Type B pancreatic cell (in vitro differentiated cells): ENCODE results near the gene DDHD1. TPM values are rescaled to one million over a fixed set of nuclear protein-coding genes. Genes with fewer than 3 reads are reported as not detected.

Source experiments
- DNase-seq: peaks from one replicate; pipeline ENCODE4 v3.0.0; 2021; ENCODE audit warnings: mixed read lengths; ENCODE audit not compliant: unreplicated experiment; ENCODE audit errors: extremely low spot score
- H3K27ac Mint-ChIP-seq: 2 replicates; pipeline ENCODE4 v1.8.0; 2021; ENCODE audit warnings: mild to moderate bottlenecking, mixed read lengths
- H3K27me3 Mint-ChIP-seq: 2 replicates; pipeline ENCODE4 v1.8.0; 2021; ENCODE audit warnings: mixed read lengths
- H3K36me3 Mint-ChIP-seq: 2 replicates; pipeline ENCODE4 v1.8.0; 2021; ENCODE audit warnings: mixed read lengths
- H3K4me1 Mint-ChIP-seq: one replicate; pipeline ENCODE4 v1.8.0; 2021; ENCODE audit warnings: mixed read lengths; ENCODE audit not compliant: unreplicated experiment
- H3K4me3 Mint-ChIP-seq: 2 replicates; pipeline ENCODE4 v1.8.0; 2021; ENCODE audit warnings: mild to moderate bottlenecking, mixed read lengths
- H3K9me3 Mint-ChIP-seq: 2 replicates; pipeline ENCODE4 v1.8.0; 2021; ENCODE audit warnings: mixed read lengths
- CTCF ChIP-seq: fragments of 200-600 bp; sonication (generic); conservative IDR thresholded peaks from 2 replicates; pipeline ENCODE4 v1.5.0; 2021; ENCODE audit warnings: antibody characterized with exemption, mild to moderate bottlenecking
- total RNA-seq: library from RNA; stranded (reverse); gene quantifications from 2 replicates; pipeline ENCODE4 v1.2.1, GENCODE V29; 2021; ENCODE audit warnings: low replicate concordance

Gene DDHD1
- total RNA-seq, 1 donor from 2014 or later = 19.1 TPM

DNA sequence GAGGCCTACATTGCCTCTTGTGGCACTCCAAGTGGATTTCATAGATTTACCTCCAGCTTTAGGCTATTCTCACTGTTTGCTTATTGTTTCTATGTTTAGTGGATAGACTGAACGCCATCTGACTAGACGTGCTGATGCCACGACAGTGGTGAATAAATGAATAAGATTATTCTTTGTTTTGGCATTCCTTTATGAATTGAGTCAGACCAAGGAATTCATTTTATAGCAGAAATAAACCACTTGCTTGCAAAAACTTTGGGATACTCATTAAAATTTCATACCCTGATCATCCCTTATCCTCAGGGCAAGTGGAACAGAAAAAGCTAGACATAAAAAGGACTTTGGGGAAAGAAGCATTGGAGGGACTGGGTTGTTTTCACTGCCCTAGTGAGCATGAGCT lies 130.5 kb downstream of the DDHD1 start:
- no peaks in the 10 kb centered on the region for H3K4me1 Mint-ChIP-seq
- TF ChIP-seq CTCF = no peak
- DNase-seq = no peak
- no peaks in the 10 kb centered on the region for H3K9me3 Mint-ChIP-seq
- H3K4me3 Mint-ChIP-seq = no peak overlapping the region
- H3K27me3 Mint-ChIP-seq = no peaks in the 10 kb centered on the region
- H3K27ac Mint-ChIP-seq = no peak overlapping the region
- no peaks in the 10 kb centered on the region for H3K36me3 Mint-ChIP-seq

DNA sequence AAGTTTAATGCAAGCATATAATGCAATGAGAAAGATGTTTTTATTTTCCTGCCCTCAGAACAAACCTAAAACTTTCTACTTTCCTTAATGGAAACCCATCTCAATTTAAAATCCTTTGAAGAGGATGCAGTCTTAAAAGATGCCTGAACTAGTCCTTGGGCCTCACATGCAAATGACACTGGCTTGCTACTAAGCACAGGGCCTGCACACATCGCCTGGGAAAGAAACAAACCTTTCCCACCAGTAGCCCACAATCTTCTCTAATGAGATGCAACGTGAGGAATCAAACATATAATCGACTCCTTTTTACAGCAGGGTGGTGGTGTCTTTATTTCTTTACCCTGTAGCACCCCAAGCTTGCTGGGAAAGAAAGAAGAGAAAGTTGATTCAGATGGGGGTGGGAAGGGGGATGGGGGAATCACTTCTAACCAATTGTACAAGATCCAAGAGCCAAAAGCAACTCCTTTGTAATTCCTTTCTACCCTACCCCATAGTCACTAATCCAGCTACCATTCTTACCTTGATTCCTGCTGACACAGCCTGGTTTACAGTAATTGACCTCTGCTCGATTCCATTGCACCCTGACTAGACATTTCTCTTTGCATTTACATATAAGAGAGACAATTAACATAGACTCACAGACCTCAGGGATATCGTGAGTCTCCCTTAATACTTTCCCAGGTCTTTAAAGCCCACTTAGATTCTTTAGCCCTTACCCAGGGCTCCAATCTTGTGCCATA lies 132.8 kb downstream of the DDHD1 start:
- Mint-ChIP-seq H3K9me3 (peaks cover 5% of the 10 kb centered on the region), H3K27me3 (no peaks in the 10 kb centered on the region), H3K4me1 (no peaks in the 10 kb centered on the region), H3K36me3 (no peaks in the 10 kb centered on the region), H3K27ac (no peak overlapping the region), H3K4me3 (no peak overlapping the region)
- TF ChIP-seq CTCF = no peak
- no peak for DNase-seq

DNA sequence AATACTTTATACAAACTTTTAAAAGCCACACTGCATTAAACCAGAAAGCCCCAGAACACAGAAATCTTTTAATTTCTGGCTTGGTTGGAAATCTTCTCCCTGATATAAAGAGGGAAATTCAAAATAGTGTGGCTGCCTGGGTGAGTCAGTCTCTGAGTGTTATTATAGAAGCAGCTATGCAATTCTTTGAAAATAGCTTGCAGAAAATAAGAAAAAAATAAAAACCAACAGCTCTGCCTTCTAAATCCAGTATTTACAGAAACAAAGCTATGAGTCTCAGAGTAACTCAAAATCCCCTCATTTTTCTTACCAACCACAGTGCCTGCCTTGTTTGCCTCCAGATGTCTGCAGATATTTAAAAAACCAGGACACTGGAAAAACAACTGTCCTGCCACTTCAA lies 133.7 kb downstream of the DDHD1 start:
- H3K4me3 Mint-ChIP-seq = no peak overlapping the region
- H3K9me3 Mint-ChIP-seq = peaks cover 5% of the 10 kb centered on the region
- H3K4me1 Mint-ChIP-seq = no peaks in the 10 kb centered on the region
- H3K36me3 Mint-ChIP-seq = no peaks in the 10 kb centered on the region
- H3K27me3 Mint-ChIP-seq = no peaks in the 10 kb centered on the region
- DNase-seq = no peak
- TF ChIP-seq CTCF = no peak
- no peak overlapping the region for H3K27ac Mint-ChIP-seq

DNA sequence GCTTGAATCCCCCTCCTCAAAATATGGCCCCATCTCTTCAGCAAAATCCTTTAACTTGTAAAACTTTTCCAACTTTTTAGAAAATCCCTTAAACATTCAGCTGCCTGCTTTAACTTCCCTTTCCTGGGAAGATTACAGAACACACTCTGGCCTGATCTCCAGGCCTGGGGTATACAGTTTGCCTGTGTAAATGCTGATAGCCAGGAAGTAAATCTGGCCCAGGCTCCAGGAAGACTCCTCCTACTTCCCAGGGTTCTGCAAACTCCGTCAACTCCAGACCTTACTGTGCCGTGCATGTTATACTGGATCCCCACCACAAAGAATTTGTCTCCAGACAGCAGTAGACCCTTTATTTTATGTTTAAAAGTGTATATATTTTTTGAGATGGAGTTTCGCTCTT lies 135.3 kb downstream of the DDHD1 start:
- Mint-ChIP-seq H3K36me3 (no peaks in the 10 kb centered on the region), H3K4me1 (no peaks in the 10 kb centered on the region), H3K27me3 (no peaks in the 10 kb centered on the region), H3K4me3 (no peak overlapping the region), H3K27ac (no peak overlapping the region), H3K9me3 (peaks cover 5% of the 10 kb centered on the region)
- no peak for DNase-seq
- no peak for TF ChIP-seq CTCF

- no peak overlapping the region for H3K4me3 Mint-ChIP-seq
- no peaks in the 10 kb centered on the region for H3K4me1 Mint-ChIP-seq
- no peak for TF ChIP-seq CTCF
Observed at GRCh38 chr14:53016919-53017318, 136.2 kb downstream of the DDHD1 start.

More at GRCh38 chr14:53016919-53017318, 136.2 kb downstream of the DDHD1 start:
- DNase-seq = no peak
- Mint-ChIP-seq H3K27me3 (no peaks in the 10 kb centered on the region), H3K36me3 (no peaks in the 10 kb centered on the region), H3K9me3 (peaks cover 5% of the 10 kb centered on the region), H3K27ac (no peak overlapping the region)
